GM19240 (cell line): ENCODE results near the gene TMEM220.
"Not testable (repeated sequence)": the region's sequence is repeated elsewhere in the genome, so short reads cannot be mapped to it uniquely, and the experiment has no call there.

Experiments
- DNase-seq: peaks from one replicate; pipeline ENCODE4 v3.0.0; 2011; ENCODE audit warnings: low spot score; ENCODE audit not compliant: insufficient read length

TMEM220 gene

DNA sequence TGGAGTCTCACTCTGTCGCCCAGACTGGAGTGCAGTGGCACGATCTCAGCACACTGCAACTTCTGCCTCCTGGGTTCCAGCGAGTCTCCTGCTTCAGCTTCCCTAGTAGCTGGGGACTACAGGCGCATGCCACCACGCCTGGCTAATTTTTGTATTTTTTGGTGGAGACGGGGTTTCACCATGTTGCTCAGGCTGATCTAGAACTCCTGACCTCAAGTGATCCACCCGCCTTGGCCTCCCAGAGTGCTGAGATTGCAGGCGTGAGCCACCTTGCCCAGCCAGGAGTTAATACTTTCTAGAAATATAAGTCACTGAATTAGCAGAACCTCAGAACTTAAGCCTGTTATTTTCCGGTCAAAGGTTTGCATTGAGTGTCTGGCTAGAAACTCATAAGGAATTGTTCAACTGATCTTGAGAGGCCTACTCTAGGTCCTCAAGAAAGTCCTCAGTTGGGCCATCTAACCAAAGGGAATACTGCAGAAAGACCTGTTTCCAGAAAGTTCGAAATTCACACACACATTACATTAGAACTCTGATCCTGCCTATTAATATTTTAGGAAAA lies 1.4 kb downstream of the TMEM220 start:
- no peak for DNase-seq

DNA sequence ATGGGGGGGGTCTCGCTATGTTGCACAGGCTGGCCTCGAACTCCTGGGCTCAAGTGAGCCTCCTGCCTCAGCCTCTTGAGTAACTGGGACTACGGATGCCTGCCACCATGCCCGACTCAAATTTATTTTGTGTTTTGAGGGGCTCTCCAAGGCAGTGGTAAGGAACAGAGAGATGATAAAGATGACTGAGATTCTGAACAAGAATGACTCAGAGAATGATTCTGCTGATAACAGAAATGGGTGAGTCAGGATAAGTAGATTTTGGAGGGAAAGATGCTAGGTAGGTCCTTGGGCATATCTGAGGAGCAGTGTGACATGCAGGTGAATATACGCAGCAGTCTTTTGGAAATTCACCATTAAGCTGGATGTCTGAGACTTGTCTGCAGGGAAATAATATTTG lies 2.6 kb downstream of the TMEM220 start:
- no peak for DNase-seq

DNA sequence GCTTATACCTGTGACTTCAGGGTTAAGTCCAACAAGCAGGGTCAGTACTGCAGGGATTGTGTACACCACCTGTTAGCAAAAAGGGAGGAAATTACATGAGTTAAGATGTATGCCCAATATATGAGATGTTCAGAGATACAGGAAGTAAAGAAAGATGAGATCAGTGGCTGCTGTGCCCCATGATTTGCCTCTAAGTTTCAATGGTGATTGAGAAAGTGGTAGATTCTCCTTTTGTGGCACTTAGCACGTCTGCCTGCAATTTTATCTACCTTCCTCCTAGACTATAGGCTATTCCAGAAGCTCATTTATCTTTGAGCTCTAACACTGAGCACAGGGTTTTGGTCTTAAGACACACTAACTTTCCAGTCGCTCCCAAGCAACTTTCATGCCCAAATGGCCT lies 3.6 kb downstream of the TMEM220 start:
- no peak for DNase-seq

DNA sequence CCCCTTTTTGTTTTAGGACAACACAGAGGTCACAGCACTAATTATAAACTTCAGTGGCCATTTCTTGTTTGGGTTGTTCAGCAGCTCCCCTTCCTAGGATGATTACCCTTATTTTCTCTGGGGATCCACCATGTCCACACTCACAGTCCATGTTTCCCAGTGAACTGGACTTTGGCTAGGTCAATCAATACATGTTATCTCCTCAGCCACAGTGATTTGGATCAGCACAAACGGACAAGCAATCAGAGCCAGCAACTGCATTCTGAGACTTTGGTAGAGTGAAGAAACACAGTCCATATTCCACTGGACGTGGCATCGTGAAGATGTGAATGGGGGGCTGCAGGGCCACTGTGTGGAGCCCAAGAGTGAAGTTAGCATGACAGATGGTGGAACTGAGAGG lies 4.6 kb downstream of the TMEM220 start:
- DNase-seq, result no peak

DNA sequence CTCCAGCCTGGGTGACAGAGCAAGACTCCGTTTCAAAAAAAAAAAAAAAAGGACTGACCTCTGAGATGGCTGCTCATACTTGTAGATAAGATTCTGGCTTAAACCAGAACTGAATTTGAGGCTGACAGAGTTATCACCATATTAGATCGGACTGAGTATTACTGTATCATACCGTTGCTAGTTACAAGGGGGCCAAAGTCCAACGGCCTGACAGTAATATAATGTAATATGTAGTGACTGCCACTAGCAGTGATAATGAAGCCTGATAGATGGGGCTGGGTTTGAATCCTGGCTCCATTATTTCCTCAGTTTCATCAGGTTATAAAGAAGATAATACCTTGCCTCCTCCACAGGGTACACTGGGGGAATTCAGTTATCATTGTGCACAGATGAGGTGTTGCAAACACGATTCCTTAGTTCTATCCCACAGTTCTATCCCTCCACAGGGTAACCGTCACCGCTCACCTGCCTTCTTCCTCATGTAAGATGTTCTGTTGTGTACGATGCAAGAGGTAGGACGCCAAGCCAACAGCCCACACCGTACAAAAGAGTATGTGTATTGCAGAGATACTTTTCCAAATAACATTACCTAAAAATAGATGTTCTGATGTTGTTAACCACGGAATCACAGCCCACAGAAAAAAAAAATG lies 5.2 kb downstream of the TMEM220 start:
- no peak for DNase-seq

DNA sequence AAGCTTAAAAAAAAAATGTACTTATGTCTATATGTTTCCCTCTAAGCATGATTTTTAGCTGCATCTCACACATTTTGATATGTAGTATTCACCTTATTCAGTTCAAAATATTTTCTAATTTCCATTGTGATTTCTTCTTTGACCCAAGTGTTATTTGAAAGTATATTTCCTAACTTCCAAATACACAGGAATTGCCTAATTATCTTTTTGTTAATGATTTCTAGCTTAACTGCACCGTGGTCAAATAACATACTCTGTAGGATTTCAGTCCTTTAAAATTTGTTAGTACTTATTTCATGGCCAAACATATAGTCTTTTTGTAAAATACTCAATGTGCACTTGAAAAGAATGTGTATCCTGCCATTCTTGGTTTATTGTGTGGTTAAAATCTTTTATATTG lies 11.3 kb downstream of the TMEM220 start:
- DNase-seq, result no peak

DNA sequence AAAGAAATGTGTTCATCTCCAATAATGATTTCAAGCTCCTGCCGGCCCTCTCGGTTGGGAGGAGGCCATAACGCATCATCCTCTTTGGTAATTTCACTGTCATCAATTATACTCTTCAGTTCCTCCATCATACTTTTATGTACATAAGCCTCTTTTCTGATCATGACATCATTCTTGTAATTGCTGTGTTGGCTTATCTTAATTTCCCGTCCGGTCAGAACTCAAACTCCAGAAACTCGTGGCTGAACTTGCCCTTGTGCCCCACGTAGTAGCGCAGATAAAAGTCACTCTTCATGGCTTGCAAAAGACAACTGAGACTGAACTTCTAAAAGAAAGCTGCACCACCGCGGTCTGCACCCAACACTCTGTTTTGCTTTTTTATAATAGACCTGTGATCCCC lies 13.6 kb downstream of the TMEM220 start:
- no peak for DNase-seq

DNA sequence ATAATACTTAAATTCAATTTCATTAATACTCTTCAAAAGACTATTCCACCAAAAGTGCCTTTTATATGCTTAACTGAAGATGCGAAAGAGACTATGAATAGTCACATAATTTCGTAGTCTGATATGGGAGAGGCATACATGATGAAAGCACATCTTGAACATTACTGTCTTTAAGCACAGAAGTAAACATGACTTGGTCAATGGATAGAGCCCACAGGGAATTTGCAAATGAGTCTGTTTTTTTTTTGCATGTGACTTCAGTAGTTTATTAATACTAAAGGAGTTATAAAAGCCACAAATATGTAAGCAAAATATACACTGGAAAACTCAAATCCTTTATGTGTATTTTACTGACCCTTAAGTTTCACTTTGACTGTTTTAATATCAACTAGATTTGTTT lies 16.5 kb downstream of the TMEM220 start:
- no peak for DNase-seq

DNA sequence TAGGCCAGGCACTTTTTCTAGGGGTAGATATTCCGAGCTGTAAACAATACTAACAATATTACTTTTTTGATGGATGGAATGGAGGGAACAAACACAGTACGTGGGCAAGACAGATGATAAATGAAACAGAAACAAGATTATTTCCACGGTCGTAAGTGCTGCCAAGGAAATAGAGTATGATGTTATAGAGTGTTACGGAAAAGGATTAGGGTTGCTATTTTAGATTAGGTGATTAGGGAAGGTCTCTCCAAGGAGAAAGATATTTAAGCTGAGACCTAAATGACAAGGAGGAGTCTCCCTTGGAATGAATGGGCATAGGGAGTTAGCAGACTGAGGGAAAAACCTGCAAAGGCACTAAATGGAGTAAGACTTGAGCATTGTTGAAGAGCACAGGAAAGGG lies 24.1 kb downstream of the TMEM220 start:
- no peak for DNase-seq

DNA sequence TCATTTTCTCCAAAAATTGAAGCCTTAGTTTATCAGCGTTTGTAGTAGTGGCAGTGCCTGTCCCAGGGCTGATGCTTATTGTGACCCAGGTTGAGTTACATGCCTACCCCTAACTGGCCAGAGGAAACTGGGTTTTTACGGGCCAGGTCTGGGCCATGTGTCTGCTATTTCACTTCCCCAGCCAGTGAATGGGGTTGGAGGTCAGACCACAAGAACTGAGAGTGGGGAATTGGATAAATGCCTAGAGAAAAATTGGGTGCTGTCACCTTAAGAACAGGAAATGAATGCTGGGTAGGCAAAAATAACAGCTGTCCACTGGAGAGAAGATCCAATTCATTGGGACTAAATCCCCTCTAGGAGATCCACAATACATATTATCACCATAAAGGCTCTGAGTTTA lies 27.2 kb downstream of the TMEM220 start:
- DNase-seq, result no peak

DNA sequence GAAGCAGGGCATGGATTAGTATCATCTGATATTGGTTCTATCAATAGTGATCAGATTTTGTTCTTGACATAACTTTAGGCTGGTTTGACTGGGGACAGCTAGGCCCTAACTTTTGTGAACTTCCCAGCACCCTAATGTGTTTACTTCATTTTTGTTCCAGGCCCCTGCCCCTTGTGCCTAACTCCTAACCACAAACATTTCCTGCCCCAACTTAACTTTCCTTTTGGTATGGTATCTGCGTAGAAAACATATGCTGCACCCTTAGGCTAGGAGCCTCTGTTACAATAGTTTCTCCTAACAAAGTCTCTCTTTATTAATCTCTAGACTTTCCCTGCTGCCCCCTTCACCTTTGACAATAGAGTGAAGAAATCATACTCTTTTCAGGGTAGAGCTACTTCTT lies 30.0 kb downstream of the TMEM220 start:
- no peak for DNase-seq

DNA sequence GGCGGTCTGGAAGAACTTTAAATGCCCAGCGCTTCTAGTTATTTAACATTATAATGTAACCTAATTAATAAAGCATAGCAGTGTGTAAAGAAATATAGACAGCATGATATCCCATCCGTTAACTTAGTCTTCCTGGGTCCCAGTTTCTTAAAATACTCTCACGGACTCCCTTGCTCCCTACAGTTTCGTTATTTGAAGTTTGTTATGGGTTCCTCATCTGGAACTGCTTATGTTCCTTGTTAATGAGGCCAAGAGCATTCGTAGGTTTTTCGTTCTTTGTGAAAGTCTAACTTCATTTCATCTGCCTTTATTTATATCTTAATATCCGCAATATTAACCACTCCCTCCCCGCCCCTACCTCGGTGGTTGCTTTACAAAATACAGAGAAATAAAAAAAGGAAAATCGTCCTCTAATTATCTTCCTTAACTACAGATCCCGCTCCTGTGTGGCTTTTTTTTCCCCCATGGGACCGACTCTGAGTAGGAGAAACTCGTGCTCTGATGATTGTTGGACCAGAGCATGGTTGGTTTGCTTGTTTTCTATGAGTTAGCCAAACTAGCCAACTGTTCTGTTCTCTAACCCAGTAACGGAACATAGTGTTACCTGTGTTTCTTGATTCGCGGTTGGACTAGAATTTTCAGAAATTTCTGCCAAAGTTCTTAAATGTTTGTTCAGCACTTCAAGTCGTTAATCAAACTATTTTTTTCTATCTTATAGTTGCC lies 31.6 kb downstream of the TMEM220 start:
- no peak for DNase-seq

DNA sequence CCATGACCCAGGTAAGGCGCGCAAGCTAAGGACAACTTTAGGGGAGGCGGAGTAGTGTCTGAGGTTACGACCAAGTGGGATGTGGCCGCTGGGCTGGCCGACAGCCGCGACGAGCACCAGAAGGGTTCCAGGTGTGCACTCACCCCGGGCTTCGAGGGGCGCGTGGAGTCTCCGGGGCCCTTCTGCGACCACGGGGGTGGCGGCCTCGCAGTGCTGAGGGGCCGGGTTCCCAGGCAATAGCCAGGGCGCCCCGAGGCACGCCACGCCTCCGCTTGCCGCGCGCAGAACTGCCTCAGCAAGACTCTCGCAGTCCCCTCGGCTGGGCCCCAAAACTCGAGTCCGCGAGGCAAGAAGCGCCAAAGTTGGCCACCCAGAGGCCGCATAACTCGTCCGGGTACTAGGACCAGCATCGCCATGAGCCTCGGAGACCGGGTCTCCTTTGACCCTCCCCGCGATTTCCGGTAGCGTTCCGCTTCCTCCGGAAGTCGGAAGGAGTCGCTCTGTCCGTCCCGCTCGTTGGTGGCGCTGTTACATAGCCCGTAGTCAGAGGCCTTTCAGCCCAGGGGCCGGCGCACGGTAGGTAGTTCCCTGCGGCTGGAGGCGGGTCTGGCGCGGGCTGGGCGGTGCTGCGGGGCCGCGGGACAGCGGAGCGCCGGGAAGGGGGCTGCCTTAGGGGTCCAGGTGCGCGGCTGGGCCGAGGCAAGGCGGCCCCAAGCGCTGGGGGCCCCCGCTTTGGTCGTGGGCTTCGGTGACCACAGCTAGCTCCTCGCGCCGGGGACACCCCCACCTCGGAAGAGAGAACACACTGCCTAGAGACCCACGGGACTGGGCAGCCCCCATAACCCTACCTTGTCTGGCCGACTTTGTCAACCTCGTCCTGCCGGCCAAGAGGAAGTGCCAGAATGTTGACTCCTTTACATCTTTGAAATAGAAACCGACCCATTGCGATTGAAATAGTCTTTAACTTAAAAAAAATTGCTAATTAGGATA lies 32.4 kb downstream of the TMEM220 start, which contains the start of the genes ADPRM and SCO1:
Gene ADPRM, plus strand, starts transcription at position 503 of the 990 bp plus-strand sequence. CDS start 7,333 bp downstream, outside the sequence.
Gene SCO1, minus strand, starts transcription at position 442 of the 990 bp plus-strand sequence. Its CDS starts 26 bp downstream, at position 416.
- peak; percentile 67 for DNase-seq

DNA sequence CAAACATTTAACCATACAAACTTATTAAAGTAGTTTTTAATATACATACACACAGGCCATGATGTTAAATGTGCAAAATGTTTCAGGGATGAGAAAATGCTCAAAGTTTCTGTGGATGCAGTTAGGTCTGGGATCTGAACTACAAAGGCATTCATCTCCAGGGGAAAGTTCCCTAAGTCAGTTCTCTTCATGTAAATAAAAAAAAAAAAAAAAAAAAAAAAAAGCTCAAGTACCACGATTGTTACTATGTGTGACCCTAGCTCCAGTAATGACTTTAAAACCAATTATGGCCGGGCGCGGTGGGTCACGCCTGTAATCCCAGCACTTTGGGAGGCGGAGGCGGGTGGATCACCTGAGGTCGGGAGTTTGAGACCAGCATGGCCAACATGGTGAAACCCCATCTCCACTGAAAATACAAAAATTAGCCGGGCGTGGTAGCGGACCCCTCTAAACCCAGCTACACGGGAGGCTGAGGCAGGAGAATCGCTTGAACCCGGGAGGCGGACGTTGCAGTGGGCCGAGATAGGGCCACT lies 33.9 kb downstream of the TMEM220 start:
- not testable (repeated sequence) for DNase-seq

DNA sequence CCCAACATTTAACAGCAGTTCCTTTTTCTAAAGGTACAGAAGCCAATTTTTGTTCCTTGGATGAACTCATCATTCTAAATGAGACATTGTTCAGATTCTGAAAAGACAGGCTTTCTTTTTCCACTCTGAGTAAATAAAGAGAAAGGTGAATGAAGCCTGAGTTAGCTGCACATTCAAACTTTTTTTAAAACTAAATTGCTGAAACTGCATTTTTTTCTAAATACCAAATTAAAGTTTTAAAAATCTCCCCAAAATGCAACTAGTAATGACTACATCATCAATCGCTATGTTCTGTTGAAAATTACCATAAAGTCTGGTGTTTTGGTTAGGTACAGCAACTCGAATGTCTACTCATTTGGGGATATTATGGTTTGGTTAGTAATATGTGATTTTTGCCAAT lies 42.3 kb downstream of the TMEM220 start:
- no peak for DNase-seq

DNA sequence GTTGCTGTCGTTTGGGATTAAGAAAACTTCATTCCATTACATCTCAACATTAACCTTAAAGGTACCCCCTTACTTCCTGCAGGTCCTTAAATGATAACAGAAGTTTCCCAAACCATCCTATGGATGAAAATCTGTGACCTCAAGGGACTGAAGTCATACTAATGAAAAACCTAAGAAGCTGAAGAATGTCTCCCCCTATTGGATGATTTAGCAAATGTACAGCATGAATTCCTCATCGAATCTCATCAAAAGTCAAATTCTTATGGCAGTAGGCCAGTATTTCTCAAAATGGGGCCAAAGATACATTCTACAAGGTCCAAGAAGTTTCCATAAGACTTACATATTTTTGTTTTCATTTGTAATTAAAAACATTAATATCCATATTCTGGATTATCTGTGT lies 46.0 kb downstream of the TMEM220 start:
- no peak for DNase-seq

DNA sequence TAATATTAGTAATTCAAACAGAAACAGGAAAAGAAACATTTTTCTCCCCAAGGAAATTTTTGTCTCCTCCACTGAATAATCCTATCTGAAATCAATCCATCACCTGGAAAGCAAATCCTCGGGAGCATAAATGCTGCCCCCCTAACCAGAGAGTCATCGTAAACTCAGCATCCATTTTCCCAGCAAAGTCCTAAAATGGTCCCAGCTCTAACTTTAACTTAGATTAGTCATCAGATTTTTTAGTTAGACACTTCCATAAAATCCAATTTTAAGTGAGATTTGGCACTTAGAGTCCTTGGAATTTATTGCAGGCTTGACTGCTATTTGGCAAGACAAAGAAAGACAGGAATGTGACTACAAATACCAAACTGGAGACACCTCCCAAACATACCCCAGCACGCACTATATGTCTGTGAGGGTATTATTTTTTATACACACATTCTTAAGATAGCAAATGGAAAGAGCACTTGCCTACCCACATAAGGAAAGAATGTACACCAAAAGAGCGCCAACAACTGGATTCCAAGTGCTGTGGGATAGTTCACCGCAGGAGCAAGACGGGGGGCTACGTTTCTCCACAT lies 47.9 kb downstream of the TMEM220 start:
- DNase-seq, result no peak

DNA sequence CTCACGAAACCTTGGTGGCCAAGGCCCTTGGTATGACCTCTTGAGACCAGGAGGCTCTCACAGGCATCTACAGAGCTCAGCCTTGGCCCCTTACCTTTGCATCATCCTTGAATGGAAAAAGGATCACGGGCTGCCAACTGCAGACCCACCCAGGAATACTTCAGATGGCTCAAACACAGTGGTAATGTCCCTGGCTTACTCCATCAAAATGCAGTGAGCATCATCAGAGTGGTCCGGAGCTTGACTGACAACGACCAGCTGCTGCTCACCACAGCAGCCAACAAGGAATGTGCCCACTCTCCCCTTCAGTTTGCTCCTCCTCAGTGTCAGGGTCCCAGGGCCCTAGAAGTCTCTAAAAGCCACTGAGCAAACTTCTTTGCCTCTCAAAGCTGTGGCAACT lies 55.1 kb downstream of the TMEM220 start:
- DNase-seq, result no peak

DNA sequence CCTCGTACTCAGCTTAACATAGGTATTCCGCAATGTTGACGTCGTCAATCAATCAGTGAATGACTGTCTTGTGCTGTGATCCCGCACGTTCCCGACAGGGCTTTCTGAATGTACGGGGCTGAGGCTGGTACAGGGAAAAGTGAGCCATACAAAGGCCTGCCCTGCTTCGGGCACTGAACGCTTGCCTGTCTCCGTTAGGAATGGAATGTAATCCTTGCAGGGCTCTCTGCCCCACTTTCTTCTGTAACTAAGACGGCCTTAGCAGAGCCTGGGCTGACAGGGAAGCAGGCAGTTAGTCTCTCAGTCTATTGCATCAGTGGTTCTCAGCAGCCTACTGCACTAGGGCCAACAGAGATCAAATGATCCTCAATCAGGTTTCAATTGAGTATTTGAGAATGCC lies 56.5 kb downstream of the TMEM220 start:
- no peak for DNase-seq

DNA sequence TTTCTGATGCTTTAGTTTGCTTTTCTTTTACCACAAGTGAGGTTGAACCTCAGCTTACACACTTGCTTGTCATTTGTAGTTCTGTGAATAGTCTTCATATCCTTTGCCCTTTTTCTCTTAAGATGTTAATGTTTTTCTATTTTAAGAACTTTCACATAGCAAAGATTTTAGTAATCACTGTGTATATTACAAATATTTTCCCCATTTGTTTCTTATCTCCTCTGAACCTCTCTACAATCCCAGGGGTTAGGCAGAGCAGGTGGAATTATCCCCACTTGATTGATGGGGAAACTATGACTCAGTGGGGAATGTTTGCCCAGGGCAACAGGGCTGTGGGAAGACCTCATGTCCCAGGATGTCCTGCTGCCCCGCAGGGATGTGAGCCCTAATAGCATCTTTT lies 61.0 kb downstream of the TMEM220 start:
- DNase-seq, result no peak

DNA sequence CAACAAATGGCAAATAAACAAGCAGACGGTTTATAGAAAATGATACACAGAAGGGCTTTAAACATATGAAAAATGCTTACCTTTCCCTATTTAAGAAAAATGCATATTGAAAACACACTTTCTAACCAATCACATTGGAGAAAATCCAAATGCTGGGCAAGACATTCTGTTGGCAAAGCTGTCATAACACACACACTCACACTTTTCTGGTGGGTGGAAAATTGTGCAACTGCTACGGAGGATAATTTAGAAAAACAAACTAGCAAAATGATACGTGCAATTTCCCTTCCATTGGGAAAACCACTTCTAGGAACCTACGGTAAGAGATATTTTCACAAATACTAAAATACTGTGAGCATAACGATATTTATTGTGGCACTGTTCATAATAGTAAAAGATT lies 62.9 kb downstream of the TMEM220 start:
- DNase-seq, result no peak
